GM18502 (cell line): ENCODE results near the gene PARP6.
"Not testable (repeated sequence)": the region's sequence is repeated elsewhere in the genome, so short reads cannot be mapped to it uniquely, and the experiment has no call there.

ENCODE experiments used
- ATAC-seq: cut with Tn5 transposase; IDR thresholded peaks from one replicate; pipeline ENCODE4 v1.9.1; 2021; ENCODE audit warnings: mild to moderate bottlenecking; ENCODE audit not compliant: unreplicated experiment, poor library complexity

Gene PARP6

GRCh38 chr15:72281713-72282112 is 9.4 kb upstream of the PARP6 start:
- peak; percentile 38 for ATAC-seq

DNA sequence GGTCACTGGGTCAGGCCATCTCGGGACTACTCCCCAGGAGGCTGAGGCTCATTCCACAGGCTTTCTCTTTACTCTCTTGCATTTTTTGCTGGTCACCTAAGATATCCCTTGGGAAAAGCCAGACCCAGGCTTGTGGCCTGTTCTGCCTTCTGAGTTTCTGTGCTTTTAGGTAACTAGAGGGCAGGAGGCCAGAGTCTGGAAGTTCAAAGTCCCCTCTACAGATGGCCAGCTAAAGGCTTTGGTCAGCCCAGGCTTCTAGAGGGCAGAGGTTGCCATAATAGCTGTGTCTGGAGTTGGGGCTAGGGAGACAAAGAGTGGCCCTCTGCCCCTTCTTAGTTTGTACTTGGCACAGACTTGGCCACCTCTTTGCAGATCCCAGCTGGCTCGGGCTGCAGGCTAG is 8.4 kb upstream of the PARP6 start:
- no peak for ATAC-seq

GRCh38 chr15:72278737-72279136 is 6.4 kb upstream of the PARP6 start:
- ATAC-seq, result no peak

DNA sequence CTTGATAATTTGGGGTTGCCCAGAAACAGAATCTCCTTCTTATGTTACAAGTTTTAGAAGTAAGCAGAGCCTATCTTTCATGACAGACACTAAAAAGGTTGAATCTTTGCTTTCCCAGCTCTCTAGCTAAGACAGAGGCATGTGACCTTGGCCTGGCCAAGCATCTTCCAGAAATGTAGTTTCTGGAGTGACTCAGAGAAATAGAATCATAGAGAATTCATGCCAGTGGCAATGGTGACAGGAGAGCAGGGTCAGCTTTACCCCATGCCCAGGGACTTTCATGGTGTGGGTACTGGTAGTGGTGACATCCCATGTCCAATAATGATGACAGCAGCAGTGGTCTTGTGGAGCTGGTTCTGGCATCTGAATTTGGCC is 4.0 kb upstream of the PARP6 start:
- no peak for ATAC-seq

DNA sequence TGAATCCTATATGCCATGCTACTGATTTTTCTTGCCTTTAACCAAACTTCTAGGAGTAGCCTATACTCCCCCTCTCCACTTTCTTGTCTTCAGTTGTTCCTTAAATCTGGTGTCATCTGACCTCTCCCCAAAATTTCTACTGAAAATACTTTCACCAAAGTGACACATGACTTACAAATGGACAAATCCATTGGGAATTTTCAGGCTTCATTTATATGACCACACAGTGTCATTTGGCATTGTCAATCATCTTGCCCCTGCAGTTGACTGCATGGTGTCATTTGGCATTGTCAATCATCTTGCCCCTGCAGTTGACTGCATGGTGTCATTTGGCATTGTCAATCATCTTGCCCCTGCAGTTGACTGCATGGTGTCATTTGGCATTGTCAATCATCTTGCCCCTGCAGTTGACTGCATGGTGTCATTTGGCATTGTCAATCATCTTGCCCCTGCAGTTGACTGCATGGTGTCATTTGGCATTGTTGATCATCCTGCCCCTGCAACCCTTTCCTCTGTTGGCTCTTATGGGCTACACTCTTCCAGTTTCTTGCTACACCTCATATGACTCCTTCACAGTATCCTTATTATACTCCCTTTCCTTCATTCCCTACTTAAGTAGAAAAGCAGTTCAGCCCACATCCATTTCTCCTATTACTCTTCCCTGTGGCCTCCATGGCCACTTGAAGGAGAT is 3.4 kb upstream of the PARP6 start:
- not testable (repeated sequence) for ATAC-seq

GRCh38 chr15:72272997-72273352 is 621 bp upstream of the PARP6 start:
- no peak for ATAC-seq

DNA sequence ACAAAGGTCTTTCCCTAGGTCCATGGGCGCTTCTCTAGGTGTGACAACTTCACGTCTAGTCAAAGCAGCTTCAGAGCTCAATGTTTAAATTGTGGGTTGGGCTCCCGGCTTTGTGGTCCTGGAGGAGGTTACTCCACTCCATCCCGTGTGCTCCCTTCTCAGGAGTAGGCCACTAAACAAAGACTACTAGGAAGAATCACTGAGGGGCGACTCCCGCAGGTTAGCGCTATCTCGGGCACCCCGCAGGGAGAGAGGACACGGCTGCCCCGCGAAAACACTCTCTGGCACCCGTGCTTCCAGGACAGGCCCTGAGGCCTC is 500 bp downstream of the PARP6 start:
- peak; percentile 23 for ATAC-seq

DNA sequence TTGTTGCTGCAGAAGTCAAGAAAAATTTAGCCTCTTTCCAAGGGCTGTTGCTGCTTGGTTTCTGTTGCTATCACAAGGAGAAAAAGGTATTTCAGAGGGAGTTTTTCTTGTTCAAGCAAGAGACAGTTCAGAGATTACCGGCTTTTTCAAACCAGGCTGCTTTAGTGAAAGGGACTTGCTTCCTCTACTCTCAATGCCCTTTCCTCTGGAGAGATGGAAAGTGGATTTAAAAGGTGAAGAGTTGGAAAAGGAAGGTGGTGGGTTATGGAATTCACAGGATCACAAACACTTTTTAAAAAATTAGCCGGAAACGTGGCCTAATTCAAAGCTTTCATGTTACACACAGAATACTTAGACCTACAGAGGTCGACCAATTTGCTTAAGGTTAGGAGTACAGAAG is 1.1 kb downstream of the PARP6 start:
- no peak for ATAC-seq

- no peak for ATAC-seq
Observed at GRCh38 chr15:72269739-72270138, 2.6 kb downstream of the PARP6 start.

DNA sequence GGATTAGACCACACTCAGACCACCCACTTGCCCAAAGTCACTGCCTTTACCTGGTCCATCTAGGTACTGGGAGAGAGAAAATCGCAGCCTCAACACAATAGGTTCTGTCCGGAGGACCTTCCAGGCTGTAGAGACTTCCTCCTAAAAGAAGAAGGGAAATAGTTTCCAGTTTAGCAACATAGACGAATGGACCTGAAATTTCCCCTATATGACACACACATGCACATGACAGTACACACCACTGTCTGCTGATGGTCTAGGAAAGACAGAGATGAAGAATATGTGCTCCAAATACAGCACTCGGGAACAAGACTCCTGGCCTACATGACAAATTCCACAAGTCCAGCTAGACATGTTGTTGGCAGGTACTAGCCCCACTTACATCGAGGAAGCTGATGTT is 7.3 kb downstream of the PARP6 start:
- ATAC-seq, result no peak

GRCh38 chr15:72252663-72253299 is 19.6 kb downstream of the PARP6 start:
- ATAC-seq, result no peak

DNA sequence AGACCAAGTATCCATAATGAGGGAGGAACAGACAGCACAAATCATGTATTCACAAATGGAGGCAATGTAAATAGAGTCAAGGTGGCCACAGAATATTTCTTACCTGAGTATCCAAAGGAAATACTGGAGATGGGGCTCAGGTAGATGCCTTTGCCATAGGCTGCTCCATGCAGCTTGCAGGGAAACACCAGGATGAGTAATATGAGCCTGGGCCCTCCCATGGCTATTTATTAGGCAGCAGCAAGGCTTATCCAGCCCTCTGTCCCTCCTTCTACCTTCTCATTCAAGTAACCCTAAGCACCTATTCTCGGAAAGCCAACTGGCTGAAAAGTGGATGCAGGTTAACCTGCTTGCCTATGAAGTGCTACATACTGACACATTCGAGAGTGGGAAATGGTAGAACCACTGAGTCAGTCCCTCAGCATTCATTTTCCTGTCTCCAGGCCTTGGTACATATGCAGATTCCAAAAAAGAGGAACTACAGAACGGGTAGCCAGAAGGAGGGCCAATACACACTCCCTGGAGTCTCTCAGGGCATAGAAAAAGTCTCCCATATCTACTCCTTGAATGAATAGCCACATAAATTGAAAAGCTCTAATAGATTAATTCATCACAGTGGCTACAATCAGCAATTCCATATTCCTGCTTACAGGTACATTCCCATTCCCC is 23.1 kb downstream of the PARP6 start:
- no peak for ATAC-seq

GRCh38 chr15:72248514-72248913 is 23.8 kb downstream of the PARP6 start:
- no peak for ATAC-seq

DNA sequence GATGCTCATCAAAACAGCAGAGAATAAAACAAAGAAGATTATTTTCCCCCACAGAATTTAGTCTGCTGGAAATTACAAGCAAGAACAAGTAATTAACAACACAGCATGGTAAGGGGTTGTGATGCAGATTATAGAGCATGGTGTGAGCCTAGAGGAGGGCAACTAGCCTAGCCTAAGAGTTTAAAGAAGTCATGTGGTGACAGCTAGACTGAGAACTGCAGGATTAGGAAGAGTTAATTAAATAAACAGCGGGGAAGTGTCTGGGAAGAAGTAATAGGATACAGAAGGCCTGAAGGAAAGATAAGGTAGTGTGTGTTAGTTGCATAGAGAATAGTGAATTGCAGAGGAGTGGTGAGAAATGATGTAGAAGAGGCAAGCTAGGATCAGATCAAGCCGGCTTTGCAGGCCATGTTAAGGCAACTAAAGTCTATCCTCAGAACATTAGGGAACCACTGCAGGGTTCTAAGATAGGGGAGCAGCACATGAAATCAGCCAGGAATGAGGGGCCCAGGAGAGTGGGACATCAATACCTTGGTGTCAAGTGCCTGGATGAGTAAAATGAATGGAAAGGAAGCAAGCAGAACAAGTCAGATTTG is 29.5 kb downstream of the PARP6 start:
- ATAC-seq, result no peak

GRCh38 chr15:72239652-72240051 is 32.7 kb downstream of the PARP6 start:
- no peak for ATAC-seq

DNA sequence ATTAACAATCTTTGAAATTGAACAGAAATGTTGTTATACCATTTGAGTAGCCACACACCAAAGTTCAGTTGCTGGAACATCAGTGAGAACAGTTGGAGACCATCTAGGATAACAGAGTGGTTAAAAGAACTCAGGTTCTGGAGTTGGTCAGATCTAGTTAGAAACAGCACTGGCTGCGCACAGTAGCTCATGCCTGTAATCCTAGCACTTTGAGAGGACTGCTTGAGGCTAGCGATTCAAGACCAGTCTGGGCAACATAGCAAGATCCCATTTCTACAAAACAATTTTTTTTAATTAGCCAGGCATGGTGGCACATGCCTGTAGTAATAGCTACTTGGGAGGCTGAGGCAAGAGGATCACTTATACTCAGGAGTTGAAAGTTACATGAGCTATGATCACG is 33.8 kb downstream of the PARP6 start:
- ATAC-seq, result no peak

- ATAC-seq, result peak; percentile 13
Observed at GRCh38 chr15:72237853-72238224, 34.5 kb downstream of the PARP6 start.

- ATAC-seq, result peak; percentile 82
Observed at GRCh38 chr15:72237029-72237852, 35.1 kb downstream of the PARP6 start.

- no peak for ATAC-seq
Observed at GRCh38 chr15:72236381-72237003, 35.9 kb downstream of the PARP6 start.

- ATAC-seq, result no peak
Observed at GRCh38 chr15:72235298-72235697, 37.1 kb downstream of the PARP6 start.
